ENCODE data around the gene FOXL1. TPM values are rescaled to one million over a fixed set of nuclear protein-coding genes. Genes with fewer than 3 reads are reported as not detected.

FOXL1 gene
- total RNA-seq, 4 donors from 2014 or later = 0.45 to 1.9 (median 1.1) TPM

- Histone ChIP-seq H3K27me3 (no peaks in the 10 kb centered on the region), H3K4me3 (replicated peaks in 1 of 3) (no peak overlapping the region), H3K9me3 (no peaks in the 10 kb centered on the region), H3K4me1 (no peaks in the 10 kb centered on the region), H3K27ac (no peak overlapping the region), H3K36me3 (peaks cover 12 to 29% of the 10 kb centered on the region in 2 donors)
- TF ChIP-seq POLR2A (IDR thresholded peaks at IDR 0.05) = no peak
- no peak for TF ChIP-seq CTCF (IDR thresholded peaks at IDR 0.05)
- 85 to 91% methylated on average over 18 of the region's 18 CpGs for WGBS, 2 donors
- DNase-seq = no peak
- intact Hi-C loops (cut with DNase I) = no loop called here
These were observed 43.4 kb upstream of the FOXL1 start for GRCh38 chr16:86534779-86535615.

- WGBS, 2 donors = 94 to 96% methylated on average over 17 of the region's 17 CpGs
- Histone ChIP-seq H3K27ac (no peak overlapping the region), H3K27me3 (no peaks in the 10 kb centered on the region), H3K36me3 (peaks cover 26 to 37% of the 10 kb centered on the region in 2 donors), H3K4me1 (no peaks in the 10 kb centered on the region), H3K9me3 (no peaks in the 10 kb centered on the region), H3K4me3 (replicated peaks in 1 of 3) (no peak overlapping the region)
- intact Hi-C loops (cut with DNase I) = no loop called here
- TF ChIP-seq CTCF (IDR thresholded peaks at IDR 0.05) (no peak), POLR2A (IDR thresholded peaks at IDR 0.05) (no peak)
- DNase-seq = no peak
These were observed 41.7 kb upstream of the FOXL1 start for GRCh38 chr16:86536621-86537020.

- Histone ChIP-seq H3K4me3 (replicated peaks in 1 of 3) (no peak overlapping the region), H3K36me3 (peaks cover 35 to 42% of the 10 kb centered on the region in 2 donors), H3K27ac (no peak overlapping the region), H3K9me3 (no peaks in the 10 kb centered on the region), H3K27me3 (no peaks in the 10 kb centered on the region), H3K4me1 (no peaks in the 10 kb centered on the region)
- WGBS, 2 donors = 94 to 98% methylated on average over 4 of the region's 4 CpGs
- TF ChIP-seq POLR2A (IDR thresholded peaks at IDR 0.05) (no peak), CTCF (IDR thresholded peaks at IDR 0.05) (no peak)
- intact Hi-C loops (cut with DNase I) = no loop called here
- DNase-seq = no peak
These were observed 40.9 kb upstream of the FOXL1 start for GRCh38 chr16:86537486-86537885.

GRCh38 chr16:86538196-86538780, 40.1 kb upstream of the FOXL1 start:
- peaks cover 35 to 38% of the 10 kb centered on the region in 2 donors for H3K36me3 ChIP-seq
- intact Hi-C loops (cut with DNase I) = no loop called here
- no peak overlapping the region for H3K4me3 ChIP-seq (replicated peaks in 1 of 3)
- no peak for DNase-seq
- no peak overlapping the region for H3K27ac ChIP-seq
- H3K9me3 ChIP-seq = no peaks in the 10 kb centered on the region
- TF ChIP-seq POLR2A (IDR thresholded peaks at IDR 0.05) (no peak), CTCF (IDR thresholded peaks at IDR 0.05) (no peak)
- 80 to 93% methylated on average over 5 to 17 of the region's 17 CpGs for WGBS, 2 donors
- no peaks in the 10 kb centered on the region for H3K27me3 ChIP-seq
- H3K4me1 ChIP-seq = no peaks in the 10 kb centered on the region

- no peak for DNase-seq
- Histone ChIP-seq H3K27me3 (no peaks in the 10 kb centered on the region), H3K27ac (no peak overlapping the region), H3K36me3 (peaks cover 38% of the 10 kb centered on the region in 2 donors), H3K4me1 (peaks cover 4 to 6% of the 10 kb centered on the region in 2 donors), H3K9me3 (no peaks in the 10 kb centered on the region), H3K4me3 (replicated peaks in 1 of 3) (no peak overlapping the region)
- 83 to 88% methylated on average over 6 of the region's 6 CpGs for WGBS, 2 donors
- intact Hi-C loops (cut with DNase I) = no loop called here
- TF ChIP-seq CTCF (IDR thresholded peaks at IDR 0.05) (no peak), POLR2A (IDR thresholded peaks at IDR 0.05) (no peak)
These were observed 37.5 kb upstream of the FOXL1 start for GRCh38 chr16:86540894-86541293.
